ENCODE results near the gene SLC38A4.

The SLC38A4 gene

DNA sequence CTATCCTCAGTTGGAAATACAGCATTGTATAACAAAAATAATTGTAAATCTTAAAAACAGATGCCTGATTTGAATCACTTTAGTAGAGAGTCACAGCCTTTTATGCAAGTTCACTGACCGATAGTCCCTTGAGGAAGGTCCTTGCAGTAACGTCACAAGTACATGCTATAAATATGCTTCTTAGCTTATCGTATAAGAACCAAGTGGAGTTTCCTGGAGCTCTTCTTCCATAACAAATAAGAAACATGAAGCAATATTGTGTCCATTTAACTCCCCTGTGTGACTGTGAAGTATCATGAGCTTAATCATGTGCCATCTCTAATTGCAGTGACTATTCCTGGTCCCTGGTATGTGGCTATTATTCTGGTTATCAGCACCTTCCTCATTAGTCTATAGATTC is 107.9 kb downstream of the SLC38A4 start:
- in situ Hi-C loops (cut with HindIII; ENCODE audit: low sequenced_read_pairs): no loop called here

DNA sequence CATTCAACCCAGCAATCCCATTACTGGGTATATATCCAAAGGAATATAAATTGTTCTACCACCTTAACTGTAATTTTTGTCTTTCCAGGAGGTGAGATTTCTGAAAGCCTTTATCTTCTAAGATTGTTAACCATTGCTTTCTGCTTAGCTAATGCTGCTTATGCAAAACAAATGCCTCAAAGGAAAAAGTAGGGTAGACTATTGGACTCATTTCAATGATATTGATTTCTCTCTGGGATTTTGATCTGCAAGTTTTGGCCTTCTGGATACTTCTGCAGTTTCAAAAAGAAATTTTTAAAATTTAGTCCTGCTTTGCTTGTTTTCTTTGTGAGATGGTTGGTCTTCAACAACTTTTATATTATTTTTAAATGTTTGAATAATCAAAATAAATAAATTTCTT is 108.6 kb downstream of the SLC38A4 start:
- in situ Hi-C loops (cut with HindIII; ENCODE audit: low sequenced_read_pairs): no loop called here
